ENCODE data around the gene OR6C75. TPM values are rescaled to one million over a fixed set of nuclear protein-coding genes. Genes with fewer than 3 reads are reported as not detected.
"Not testable (repeated sequence)": the region's sequence is repeated elsewhere in the genome, so short reads cannot be mapped to it uniquely, and the experiment has no call there.

Gene OR6C75
- total RNA-seq, 1 experiment from 2014 or later: not detected

DNA sequence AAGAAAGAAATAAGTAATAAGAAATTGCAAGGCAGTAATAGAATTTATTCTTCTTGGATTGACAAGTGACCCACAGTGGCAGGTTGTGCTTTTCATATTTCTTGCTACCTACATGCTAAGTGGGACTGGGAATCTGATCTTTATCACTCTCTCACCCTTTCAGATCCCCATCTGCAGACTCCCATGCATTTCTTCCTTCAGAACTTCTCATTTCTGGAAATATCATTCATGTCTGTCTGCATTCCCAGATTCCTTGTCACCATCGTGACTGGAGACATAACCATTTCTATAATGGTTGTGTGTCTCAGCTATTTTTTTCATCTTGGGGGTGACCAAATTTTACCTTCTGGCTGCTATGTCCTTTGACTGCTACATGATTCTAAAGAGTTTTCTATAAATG lies 33.6 kb downstream of the OR6C75 start:
- no peak overlapping the region for H2AFZ ChIP-seq
- no peaks in the 10 kb centered on the region for H3F3A ChIP-seq (ENCODE audit: insufficient read depth, low read depth)
- ChIA-PET CTCF (no interaction called here), POLR2A (ENCODE audit: unreplicated experiment) (no interaction called here)
- no peaks in the 10 kb centered on the region for H3K9me3 ChIP-seq (ENCODE audit: insufficient read depth, low read depth)
- H3K36me3 ChIP-seq (ENCODE audit: low read depth): no peaks in the 10 kb centered on the region
- H3K27ac ChIP-seq: no peak overlapping the region
- no peak overlapping the region for H3K4me3 ChIP-seq
- no peaks in the 10 kb centered on the region for H3K79me2 ChIP-seq (ENCODE audit: low read depth)
- intact Hi-C loops (cut with micrococcal nuclease; ENCODE audit: unreplicated experiment): no loop called here
- H4K20me1 ChIP-seq (ENCODE audit: insufficient read depth): no peaks in the 10 kb centered on the region
- H3K9me2 ChIP-seq (ENCODE audit: insufficient read depth): no peaks in the 10 kb centered on the region
- 0 out of 2 replicates have a peak, but pooled peaks cover 7% of the 10 kb centered on the region for H3K27me3 ChIP-seq (ENCODE audit: insufficient read depth, low read depth)
- BruUV-seq (replicated peaks): no TSS peak
- no peaks in the 10 kb centered on the region for H3K4me1 ChIP-seq (replicated peaks; ENCODE audit: insufficient read depth)
- TF ChIP-seq, protein P1, sequence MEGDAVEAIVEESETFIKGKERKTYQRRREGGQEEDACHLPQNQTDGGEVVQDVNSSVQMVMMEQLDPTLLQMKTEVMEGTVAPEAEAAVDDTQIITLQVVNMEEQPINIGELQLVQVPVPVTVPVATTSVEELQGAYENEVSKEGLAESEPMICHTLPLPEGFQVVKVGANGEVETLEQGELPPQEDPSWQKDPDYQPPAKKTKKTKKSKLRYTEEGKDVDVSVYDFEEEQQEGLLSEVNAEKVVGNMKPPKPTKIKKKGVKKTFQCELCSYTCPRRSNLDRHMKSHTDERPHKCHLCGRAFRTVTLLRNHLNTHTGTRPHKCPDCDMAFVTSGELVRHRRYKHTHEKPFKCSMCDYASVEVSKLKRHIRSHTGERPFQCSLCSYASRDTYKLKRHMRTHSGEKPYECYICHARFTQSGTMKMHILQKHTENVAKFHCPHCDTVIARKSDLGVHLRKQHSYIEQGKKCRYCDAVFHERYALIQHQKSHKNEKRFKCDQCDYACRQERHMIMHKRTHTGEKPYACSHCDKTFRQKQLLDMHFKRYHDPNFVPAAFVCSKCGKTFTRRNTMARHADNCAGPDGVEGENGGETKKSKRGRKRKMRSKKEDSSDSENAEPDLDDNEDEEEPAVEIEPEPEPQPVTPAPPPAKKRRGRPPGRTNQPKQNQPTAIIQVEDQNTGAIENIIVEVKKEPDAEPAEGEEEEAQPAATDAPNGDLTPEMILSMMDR (conservative IDR thresholded peaks at IDR 0.05): no peak
- no peak for TF ChIP-seq EZH2 (IDR thresholded peaks at IDR 0.05; ENCODE audit: low read depth)
- H3K4me2 ChIP-seq: no peak overlapping the region
- DNase-seq: no peak

DNA sequence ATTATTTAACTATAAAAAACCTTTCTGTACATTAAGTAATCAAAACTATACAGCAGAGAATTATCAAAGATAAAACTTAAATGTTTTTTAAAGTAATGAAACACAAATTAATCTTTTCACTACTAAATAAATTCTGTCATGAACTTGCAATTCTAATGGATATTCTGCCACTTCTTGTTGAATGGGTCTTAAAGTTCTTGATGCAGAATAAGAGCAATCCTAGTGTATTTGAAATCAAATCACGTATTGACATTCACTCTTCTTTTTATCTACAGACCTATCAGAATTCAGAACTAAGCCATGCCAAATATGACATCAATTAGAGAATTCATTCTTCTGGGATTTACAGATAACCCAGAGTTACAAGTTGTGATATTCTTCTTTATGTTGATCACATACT lies 37.5 kb downstream of the OR6C75 start, which contains the start of gene OR6C65:
TSS of gene OR6C65 (plus strand) at position 301 of the 400 bp plus-strand sequence. CDS start at position 301, 0 bp downstream.
- no peak within 1 kb of the TSS for H2AFZ ChIP-seq
- H3K4me1 ChIP-seq (replicated peaks; ENCODE audit: insufficient read depth): no peaks in the 10 kb centered on the region
- no peaks in the 10 kb centered on the region for H3K9me3 ChIP-seq (ENCODE audit: insufficient read depth, low read depth)
- ChIA-PET POLR2A (ENCODE audit: unreplicated experiment) (no interaction called here), CTCF (no interaction called here)
- H3F3A ChIP-seq (ENCODE audit: insufficient read depth, low read depth): no peaks in the 10 kb centered on the region
- DNase-seq: no peak
- no TSS peak for BruUV-seq (replicated peaks)
- intact Hi-C loops (cut with micrococcal nuclease; ENCODE audit: unreplicated experiment): no loop called here
- no peak within 1 kb of the TSS for H3K4me3 ChIP-seq
- no peaks in the 10 kb centered on the region for H3K79me2 ChIP-seq (ENCODE audit: low read depth)
- no peak for TF ChIP-seq EZH2 (IDR thresholded peaks at IDR 0.05; ENCODE audit: low read depth)
- TF ChIP-seq, protein P1 (conservative IDR thresholded peaks at IDR 0.05): no peak
- H3K27ac ChIP-seq: no peak within 1 kb of the TSS
- H3K4me2 ChIP-seq: no peak within 1 kb of the TSS
- H4K20me1 ChIP-seq (ENCODE audit: insufficient read depth): no peaks in the 10 kb centered on the region
- 0 out of 2 replicates have a peak, but pooled peaks cover 4% of the 10 kb centered on the region for H3K27me3 ChIP-seq (ENCODE audit: insufficient read depth, low read depth)
- no peaks in the 10 kb centered on the region for H3K36me3 ChIP-seq (ENCODE audit: low read depth)
- no peaks in the 10 kb centered on the region for H3K9me2 ChIP-seq (ENCODE audit: insufficient read depth)

DNA sequence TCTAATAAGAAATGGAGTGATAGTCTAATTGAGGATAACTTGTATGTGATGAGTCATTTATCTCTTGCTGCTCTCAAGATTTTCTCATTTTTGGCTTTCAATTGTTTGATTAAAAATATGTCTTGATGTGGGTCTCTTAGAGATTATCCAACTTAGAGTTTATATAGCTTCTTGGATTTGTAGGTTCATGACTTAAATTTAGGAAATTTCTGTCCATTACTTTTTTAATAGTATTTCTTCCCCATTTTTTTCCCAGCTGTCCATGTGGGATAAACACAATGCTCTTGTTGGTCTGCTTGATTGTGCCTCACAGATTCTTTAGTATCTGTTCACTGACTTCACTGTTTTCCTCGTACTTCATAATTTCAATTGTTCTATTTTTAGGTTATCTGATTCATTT lies 45.1 kb downstream of the OR6C75 start:
- Histone ChIP-seq H3K4me2 (no peak overlapping the region), H3K4me1 (replicated peaks; ENCODE audit: insufficient read depth) (no peaks in the 10 kb centered on the region), H3K27ac (no peak overlapping the region), H3K27me3 (ENCODE audit: insufficient read depth, low read depth) (no peaks in the 10 kb centered on the region), H3F3A (ENCODE audit: insufficient read depth, low read depth) (no peaks in the 10 kb centered on the region), H4K20me1 (ENCODE audit: insufficient read depth) (no peaks in the 10 kb centered on the region), H3K79me2 (ENCODE audit: low read depth) (no peaks in the 10 kb centered on the region), H3K9me2 (ENCODE audit: insufficient read depth) (no peaks in the 10 kb centered on the region), H3K4me3 (no peak overlapping the region), H2AFZ (no peak overlapping the region), H3K36me3 (ENCODE audit: low read depth) (no peaks in the 10 kb centered on the region), H3K9me3 (ENCODE audit: insufficient read depth, low read depth) (no peaks in the 10 kb centered on the region)
- TF ChIP-seq, protein P1 (conservative IDR thresholded peaks at IDR 0.05): no peak
- TF ChIP-seq EZH2 (IDR thresholded peaks at IDR 0.05; ENCODE audit: low read depth): no peak
- BruUV-seq (replicated peaks): no TSS peak
- DNase-seq: no peak
- ChIA-PET POLR2A (ENCODE audit: unreplicated experiment) (no interaction called here), CTCF (no interaction called here)
- intact Hi-C loops (cut with micrococcal nuclease; ENCODE audit: unreplicated experiment): no loop called here

DNA sequence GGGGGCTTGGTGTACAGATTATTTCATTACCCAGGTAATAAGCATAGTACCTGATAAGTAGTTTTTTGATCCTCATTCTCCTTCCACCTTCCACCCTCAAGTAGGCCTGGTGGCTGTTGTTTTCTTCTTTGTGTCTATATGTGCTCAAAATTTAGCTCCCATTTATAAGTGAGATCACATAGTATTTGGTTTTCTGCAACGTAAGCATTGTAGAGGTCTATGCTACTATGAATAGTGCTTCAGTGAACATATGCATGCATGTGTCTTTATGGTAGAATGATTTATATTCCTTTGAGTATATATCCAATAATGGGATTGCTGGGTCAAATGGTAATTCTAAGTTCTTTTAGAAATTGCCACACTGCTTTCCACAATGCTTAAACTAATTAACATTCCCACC lies 46.4 kb downstream of the OR6C75 start:
- H3K9me2 ChIP-seq (ENCODE audit: insufficient read depth); H3K79me2 ChIP-seq (ENCODE audit: low read depth); H3K27ac ChIP-seq; H3F3A ChIP-seq (ENCODE audit: insufficient read depth, low read depth); H3K27me3 ChIP-seq (ENCODE audit: insufficient read depth, low read depth); H2AFZ ChIP-seq; H3K4me2 ChIP-seq; POLR2A ChIA-PET (ENCODE audit: unreplicated experiment); H3K4me1 ChIP-seq (replicated peaks; ENCODE audit: insufficient read depth); H4K20me1 ChIP-seq (ENCODE audit: insufficient read depth); H3K4me3 ChIP-seq; intact Hi-C loops (cut with micrococcal nuclease; ENCODE audit: unreplicated experiment); DNase-seq; BruUV-seq (replicated peaks); H3K36me3 ChIP-seq (ENCODE audit: low read depth); CTCF ChIA-PET; H3K9me3 ChIP-seq (ENCODE audit: insufficient read depth, low read depth): not testable (repeated sequence)

DNA sequence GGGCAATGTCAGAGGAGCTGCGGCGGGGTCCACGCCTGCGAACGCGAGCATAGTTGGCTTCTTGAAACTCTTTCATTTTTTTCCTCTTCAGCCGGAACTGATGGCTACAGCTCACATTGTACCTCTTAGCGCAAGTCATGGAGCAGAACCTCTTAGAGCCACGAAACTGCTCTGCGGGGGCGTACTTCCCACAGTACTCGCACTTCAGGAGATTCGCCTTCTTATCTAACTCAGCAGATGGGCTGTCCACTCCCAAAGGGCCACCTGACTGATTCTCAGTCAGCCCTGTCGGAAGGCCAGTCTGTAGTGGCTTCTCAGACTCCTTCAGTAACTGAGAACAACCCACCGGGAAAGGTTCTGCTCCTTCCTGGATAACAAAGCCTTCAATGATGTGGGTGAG lies 49.4 kb downstream of the OR6C75 start:
- BruUV-seq (replicated peaks); intact Hi-C loops (cut with micrococcal nuclease; ENCODE audit: unreplicated experiment); H3K4me1 ChIP-seq (replicated peaks; ENCODE audit: insufficient read depth); H3K4me3 ChIP-seq; H3K4me2 ChIP-seq; H2AFZ ChIP-seq; H3K9me2 ChIP-seq (ENCODE audit: insufficient read depth); H3K79me2 ChIP-seq (ENCODE audit: low read depth); DNase-seq; H4K20me1 ChIP-seq (ENCODE audit: insufficient read depth); H3K9me3 ChIP-seq (ENCODE audit: insufficient read depth, low read depth); POLR2A ChIA-PET (ENCODE audit: unreplicated experiment); H3K36me3 ChIP-seq (ENCODE audit: low read depth); H3F3A ChIP-seq (ENCODE audit: insufficient read depth, low read depth); H3K27ac ChIP-seq; CTCF ChIA-PET: not testable (repeated sequence)
- H3K27me3 ChIP-seq (ENCODE audit: insufficient read depth, low read depth): peaks cover 14% of the 10 kb centered on the region; the same call in 1 of the 2 replicates

Data from PC-9 (cell line).